WERI-Rb-1 (cell line): Measurements from ENCODE around the gene CCER1.

ENCODE experiments used
- DNase-seq: peaks from one replicate; pipeline ENCODE4 v3.0.0-alpha.2; 2020
- H3K27ac ChIP-seq: fragments of 250-450 bp; sonication (Bioruptor Pico); 2 replicates; pipeline ENCODE4 v1.5.1; 2020; ENCODE audit warnings: mild to moderate bottlenecking, moderate library complexity
- H3K27me3 ChIP-seq: fragments of 250-450 bp; sonication (Bioruptor Pico); 2 replicates; pipeline ENCODE4 v1.5.1; 2021; ENCODE audit warnings: mild to moderate bottlenecking, low read depth, moderate library complexity; ENCODE audit not compliant: insufficient read depth, severe bottlenecking
- H3K36me3 ChIP-seq: fragments of 250-450 bp; sonication (Bioruptor Pico); 2 replicates; pipeline ENCODE4 v1.5.1; 2020; ENCODE audit warnings: mild to moderate bottlenecking, moderate library complexity
- H3K4me3 ChIP-seq: 2 replicates; pipeline ENCODE4 v1.5.1; 2011; ENCODE audit warnings: low read depth, mild to moderate bottlenecking, control low read depth, low read length
- H3K9me3 ChIP-seq: fragments of 250-450 bp; sonication (Bioruptor Pico); 2 replicates; pipeline ENCODE4 v1.5.1; 2021; ENCODE audit warnings: mild to moderate bottlenecking, moderate library complexity; ENCODE audit not compliant: severe bottlenecking
- TF ChIP-seq, protein P1 (sequence below): IDR thresholded peaks from 2 replicates; pipeline ENCODE4 v1.5.1; 2011; ENCODE audit warnings: low read depth, mild to moderate bottlenecking, control low read depth, inconsistent platforms, low read length

The CCER1 gene

GRCh38 chr12:90965204-90965603, 10.2 kb upstream of the CCER1 start:
- no peaks in the 10 kb centered on the region for H3K9me3 ChIP-seq
- no peaks in the 10 kb centered on the region for H3K36me3 ChIP-seq
- DNase-seq, result no peak
- H3K4me3 ChIP-seq, result no peak overlapping the region
- TF ChIP-seq, protein P1, sequence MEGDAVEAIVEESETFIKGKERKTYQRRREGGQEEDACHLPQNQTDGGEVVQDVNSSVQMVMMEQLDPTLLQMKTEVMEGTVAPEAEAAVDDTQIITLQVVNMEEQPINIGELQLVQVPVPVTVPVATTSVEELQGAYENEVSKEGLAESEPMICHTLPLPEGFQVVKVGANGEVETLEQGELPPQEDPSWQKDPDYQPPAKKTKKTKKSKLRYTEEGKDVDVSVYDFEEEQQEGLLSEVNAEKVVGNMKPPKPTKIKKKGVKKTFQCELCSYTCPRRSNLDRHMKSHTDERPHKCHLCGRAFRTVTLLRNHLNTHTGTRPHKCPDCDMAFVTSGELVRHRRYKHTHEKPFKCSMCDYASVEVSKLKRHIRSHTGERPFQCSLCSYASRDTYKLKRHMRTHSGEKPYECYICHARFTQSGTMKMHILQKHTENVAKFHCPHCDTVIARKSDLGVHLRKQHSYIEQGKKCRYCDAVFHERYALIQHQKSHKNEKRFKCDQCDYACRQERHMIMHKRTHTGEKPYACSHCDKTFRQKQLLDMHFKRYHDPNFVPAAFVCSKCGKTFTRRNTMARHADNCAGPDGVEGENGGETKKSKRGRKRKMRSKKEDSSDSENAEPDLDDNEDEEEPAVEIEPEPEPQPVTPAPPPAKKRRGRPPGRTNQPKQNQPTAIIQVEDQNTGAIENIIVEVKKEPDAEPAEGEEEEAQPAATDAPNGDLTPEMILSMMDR, result no peak
- H3K27me3 ChIP-seq, result no peaks in the 10 kb centered on the region
- no peak overlapping the region for H3K27ac ChIP-seq

DNA sequence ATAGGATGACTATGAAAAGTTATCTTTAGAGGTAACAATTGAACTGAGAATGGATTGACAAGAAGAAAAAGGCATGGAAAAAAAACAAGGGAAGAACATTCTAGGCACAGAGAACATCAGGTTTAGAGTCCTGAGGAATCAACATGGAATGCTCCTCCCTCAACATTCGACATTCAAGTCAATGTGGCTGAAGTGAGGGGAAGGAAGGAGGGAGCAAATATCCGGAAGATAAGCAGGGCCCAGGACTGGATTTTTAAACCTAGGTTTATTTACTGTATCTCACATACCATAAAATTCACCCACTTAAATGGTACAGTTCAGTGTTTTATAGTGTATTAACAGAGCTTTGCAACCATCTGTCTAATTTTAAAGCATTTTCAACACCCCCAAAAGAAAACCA, 9.6 kb upstream of the CCER1 start:
- Histone ChIP-seq H3K36me3 (no peaks in the 10 kb centered on the region), H3K27me3 (no peaks in the 10 kb centered on the region), H3K4me3 (no peak overlapping the region), H3K9me3 (no peaks in the 10 kb centered on the region), H3K27ac (no peak overlapping the region)
- DNase-seq, result no peak
- TF ChIP-seq, protein P1, result no peak

DNA sequence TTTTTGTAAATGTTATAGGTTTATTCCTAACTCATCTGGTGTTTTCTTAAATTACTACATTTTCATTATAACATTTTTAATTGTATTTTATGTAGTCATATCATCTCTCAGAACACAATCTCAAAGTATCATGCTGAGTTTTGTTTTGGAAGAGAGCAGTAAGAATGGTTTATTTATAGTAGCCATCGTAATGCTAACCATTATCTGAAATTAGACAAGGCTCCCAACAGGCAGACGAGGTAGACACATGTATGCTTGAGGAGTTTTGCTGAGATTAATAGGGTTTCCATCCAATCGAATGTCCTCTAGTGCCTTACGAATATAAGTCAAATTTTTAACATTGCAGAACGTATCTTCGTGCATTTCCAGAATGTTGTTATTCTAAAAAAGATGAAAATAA, 9.0 kb upstream of the CCER1 start:
- H3K36me3 ChIP-seq, result no peaks in the 10 kb centered on the region
- TF ChIP-seq, protein P1, result no peak
- H3K4me3 ChIP-seq, result no peak overlapping the region
- no peaks in the 10 kb centered on the region for H3K9me3 ChIP-seq
- no peaks in the 10 kb centered on the region for H3K27me3 ChIP-seq
- no peak for DNase-seq
- H3K27ac ChIP-seq, result no peak overlapping the region

DNA sequence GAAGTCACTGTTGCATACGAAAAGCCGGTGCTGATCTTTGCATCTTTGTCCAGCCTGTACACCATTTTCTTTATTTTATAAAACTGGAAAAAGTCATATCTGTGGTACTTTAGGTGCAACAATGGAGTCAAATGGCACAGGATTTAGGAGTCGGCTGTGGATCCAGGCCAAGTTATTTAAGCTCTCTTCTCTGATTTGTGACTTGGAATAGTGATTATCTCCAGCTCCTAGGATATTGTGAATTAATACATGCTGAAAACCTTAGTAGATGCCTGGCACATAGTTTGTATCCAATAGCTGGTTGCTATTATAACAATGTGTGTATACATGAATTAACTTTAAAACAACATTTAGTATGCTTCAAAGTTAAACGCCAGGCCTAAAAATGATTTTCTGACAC, 6.2 kb upstream of the CCER1 start:
- Histone ChIP-seq H3K27me3 (no peaks in the 10 kb centered on the region), H3K9me3 (no peaks in the 10 kb centered on the region), H3K36me3 (no peaks in the 10 kb centered on the region), H3K27ac (no peak overlapping the region), H3K4me3 (no peak overlapping the region)
- TF ChIP-seq, protein P1, result no peak
- no peak for DNase-seq

DNA sequence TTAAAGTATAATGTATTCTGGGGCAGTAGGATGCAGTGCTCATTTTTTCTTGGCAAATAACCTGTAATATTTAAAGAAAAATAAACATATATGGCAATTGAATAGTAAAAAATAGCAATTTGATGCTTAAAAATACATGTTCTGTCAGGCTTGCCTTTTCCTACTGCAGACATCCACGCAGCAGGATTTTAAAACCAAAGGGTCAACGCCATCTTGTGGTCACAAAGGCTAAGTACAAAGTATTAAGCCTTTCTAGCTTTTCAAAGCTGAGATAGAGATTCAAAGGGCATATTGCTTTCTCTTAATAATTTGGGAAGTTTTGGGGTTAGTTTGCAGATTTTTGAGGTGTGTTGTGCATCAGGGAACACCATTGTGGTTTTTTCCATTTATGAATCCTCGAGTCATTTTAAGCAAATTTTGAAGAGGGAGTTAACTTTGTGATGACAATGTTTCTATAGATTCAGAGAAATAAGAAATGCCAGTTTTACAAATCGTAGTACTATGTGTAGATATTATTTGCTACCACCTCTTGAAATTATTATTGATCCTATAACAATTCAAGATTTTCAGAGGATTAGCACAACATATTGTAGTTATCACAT, 4.7 kb upstream of the CCER1 start:
- Histone ChIP-seq H3K9me3 (peaks cover 2% of the 10 kb centered on the region), H3K27ac (no peak overlapping the region), H3K27me3 (no peaks in the 10 kb centered on the region), H3K36me3 (no peaks in the 10 kb centered on the region), H3K4me3 (no peak overlapping the region)
- TF ChIP-seq, protein P1, result peak; percentile 54
- DNase-seq, result peak; percentile 15

DNA sequence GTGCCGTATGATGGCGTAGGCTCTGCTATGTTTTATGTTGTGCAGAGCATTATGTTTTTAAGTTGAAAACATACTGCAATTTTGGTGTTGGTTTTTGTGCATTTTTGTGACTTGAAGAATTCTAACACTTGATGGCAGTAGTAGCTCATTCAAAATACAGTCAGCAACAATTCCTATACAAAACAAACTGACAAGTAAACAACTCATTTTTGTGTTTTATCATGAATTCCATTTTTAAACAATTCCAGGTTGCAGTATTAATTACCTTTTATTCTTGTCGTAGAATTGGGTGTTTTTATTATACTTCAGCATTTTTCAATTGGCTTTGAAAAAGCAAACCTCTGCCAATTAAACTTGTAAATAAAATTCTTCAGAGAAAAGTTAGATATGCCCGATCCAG, 4.1 kb upstream of the CCER1 start:
- no peak for DNase-seq
- Histone ChIP-seq H3K27ac (no peak overlapping the region), H3K36me3 (no peaks in the 10 kb centered on the region), H3K27me3 (no peaks in the 10 kb centered on the region), H3K4me3 (no peak overlapping the region), H3K9me3 (peaks cover 2% of the 10 kb centered on the region)
- TF ChIP-seq, protein P1, result no peak
